HG02885 (cell line): ENCODE data around the gene NKD1.
"Not testable (repeated sequence)": the region's sequence is repeated elsewhere in the genome, so short reads cannot be mapped to it uniquely, and the experiment has no call there.

Experiments
- ATAC-seq: cut with Tn5 transposase; IDR thresholded peaks from one replicate; pipeline ENCODE4 v1.9.1; 2021; ENCODE audit warnings: mild to moderate bottlenecking; ENCODE audit not compliant: unreplicated experiment, poor library complexity

Gene NKD1

GRCh38 chr16:50535506-50536257, 12.5 kb upstream of the NKD1 start:
- no peak for ATAC-seq

- not testable (repeated sequence) for ATAC-seq
Observed at GRCh38 chr16:50536258-50536645, 11.9 kb upstream of the NKD1 start.

GRCh38 chr16:50537533-50538290, 10.5 kb upstream of the NKD1 start:
- no peak for ATAC-seq

GRCh38 chr16:50538411-50539052, 9.7 kb upstream of the NKD1 start:
- ATAC-seq = no peak

GRCh38 chr16:50539053-50539695, 9.0 kb upstream of the NKD1 start:
- no peak for ATAC-seq

GRCh38 chr16:50539822-50540710, 8.1 kb upstream of the NKD1 start:
- no peak for ATAC-seq

- no peak for ATAC-seq
Observed at GRCh38 chr16:50540711-50541007, 7.5 kb upstream of the NKD1 start.

- ATAC-seq = no peak
Observed at GRCh38 chr16:50542703-50543102, 5.5 kb upstream of the NKD1 start.

GRCh38 chr16:50546125-50546524, 2.1 kb upstream of the NKD1 start:
- ATAC-seq = no peak

GRCh38 chr16:50547340-50548124, 664 bp upstream of the NKD1 start:
- peak; percentile 41 for ATAC-seq

GRCh38 chr16:50548909-50549560, 839 bp downstream of the NKD1 start:
- ATAC-seq = peak; percentile 1

- ATAC-seq = no peak
Observed at GRCh38 chr16:50549561-50549915, 1.3 kb downstream of the NKD1 start.

GRCh38 chr16:50550035-50550434, 1.8 kb downstream of the NKD1 start:
- ATAC-seq = no peak

- no peak for ATAC-seq
Observed at GRCh38 chr16:50550866-50551641, 2.9 kb downstream of the NKD1 start.

- no peak for ATAC-seq
Observed at GRCh38 chr16:50552476-50553101, 4.4 kb downstream of the NKD1 start.

GRCh38 chr16:50553182-50553710, 5.0 kb downstream of the NKD1 start:
- no peak for ATAC-seq

GRCh38 chr16:50553731-50554360, 5.7 kb downstream of the NKD1 start:
- no peak for ATAC-seq
